SK-N-SH (cell line): ENCODE results near the gene RTCA. TPM values are rescaled to one million over a fixed set of nuclear protein-coding genes. Genes with fewer than 3 reads are reported as not detected.

Source experiments
- CTCF ChIA-PET: fragments of 300-600, 350-600 bp; formaldehyde crosslinking; extraction: SDS; loops from one replicate; lab custom pipeline; 2021; lab: Yijun Ruan, JAX
- POLR2A ChIA-PET: fragments of 350-600 bp; sonication (Branson Sonifier 250); formaldehyde crosslinking; extraction: SDS; loops from one replicate; lab custom pipeline; 2020; ENCODE audit warnings: antibody characterized with exemption, inconsistent platforms; lab: Yijun Ruan, JAX
- DNase-seq: peaks from one replicate; pipeline ENCODE4 v3.0.0; 2012
- H2AFZ ChIP-seq: fragments of 200-600 bp; sonication (generic); 2 replicates; pipeline ENCODE4 v1.8.1; 2016; ENCODE audit warnings: antibody characterized with exemption, mild to moderate bottlenecking, low read depth
- H3F3A ChIP-seq: fragments of 200-600 bp; sonication (generic); replicated peaks from 2 replicates; pipeline ENCODE3; 2016; ENCODE audit warnings: antibody characterized with exemption, mild to moderate bottlenecking; ENCODE audit not compliant: insufficient read depth
- H3K27ac ChIP-seq, 2 experiments: fragments of 200-500 bp in 1 of 2; fragments of 200-600 bp in 1 of 2; sonication (Bioruptor generic) in 1 of 2; sonication (generic), shearing (Covaris generic) in 1 of 2; 2 replicates each; pipeline versions ENCODE4 v1.5.1 to v1.6.1; 2014 to 2016; ENCODE audit warnings: low read depth in 2 of 2, inconsistent platforms in 1 of 2, low read length in 1 of 2, mild to moderate bottlenecking in 1 of 2, mixed read lengths in 1 of 2
- H3K27me3 ChIP-seq: fragments of 200-600 bp; sonication (generic), shearing (Covaris generic); 2 replicates; pipeline ENCODE4 v1.6.1; 2016; ENCODE audit warnings: mixed run types; ENCODE audit not compliant: insufficient read depth
- H3K36me3 ChIP-seq, 2 experiments: fragments of 200-500 bp in 1 of 2; fragments of 200-600 bp in 1 of 2; sonication (Bioruptor generic) in 1 of 2; sonication (generic) in 1 of 2; replicated peaks in 1 of 2; 2 replicates each; pipeline versions ENCODE3 to v1.5.1; 2014 to 2016; ENCODE audit warnings: low read length in 1 of 2, mild to moderate bottlenecking in 1 of 2; ENCODE audit not compliant: insufficient read depth in 2 of 2, control insufficient read depth in 1 of 2
- H3K4me1 ChIP-seq, 2 experiments: fragments of 200-500 bp in 1 of 2; fragments of 200-600 bp in 1 of 2; sonication (Bioruptor generic) in 1 of 2; sonication (generic), shearing (Covaris generic) in 1 of 2; 2 replicates each; pipeline versions ENCODE4 v1.5.1 to v1.6.1; 2014 to 2016; ENCODE audit warnings: low read depth in 1 of 2, low read length in 1 of 2, mixed run types in 1 of 2; ENCODE audit not compliant: insufficient read depth in 2 of 2, control insufficient read depth in 1 of 2
- H3K4me2 ChIP-seq: fragments of 200-600 bp; sonication (generic), shearing (Covaris generic); 2 replicates; pipeline ENCODE4 v1.6.1; 2017; ENCODE audit warnings: mixed run types
- H3K4me3 ChIP-seq, 2 experiments: fragments of 200-500 bp in 1 of 2; fragments of 200-600 bp in 1 of 2; sonication (Bioruptor generic) in 1 of 2; sonication (generic), shearing (Covaris generic) in 1 of 2; 2 replicates each; pipeline versions ENCODE4 v1.5.1 to v1.8.1; 2014 to 2016; ENCODE audit warnings: low read depth in 2 of 2, inconsistent platforms in 1 of 2, low read length in 1 of 2, mild to moderate bottlenecking in 1 of 2, mixed read lengths in 1 of 2, moderate library complexity in 1 of 2
- H3K79me2 ChIP-seq: fragments of 200-600 bp; sonication (generic); 2 replicates; pipeline ENCODE4 v1.8.1; 2017; ENCODE audit warnings: mild to moderate bottlenecking; ENCODE audit not compliant: insufficient read depth
- H3K9ac ChIP-seq: fragments of 200-600 bp; sonication (generic); 2 replicates; pipeline ENCODE4 v1.6.1; 2017; ENCODE audit warnings: mixed run types
- H3K9me2 ChIP-seq: fragments of 200-600 bp; sonication (generic); 2 replicates; pipeline ENCODE4 v1.6.1; 2017; ENCODE audit warnings: mixed run types
- H3K9me3 ChIP-seq: fragments of 200-600 bp; sonication (generic); 2 replicates; pipeline ENCODE4 v1.6.1; 2017; ENCODE audit warnings: mixed run types, mild to moderate bottlenecking, moderate library complexity
- H4K20me1 ChIP-seq: fragments of 200-600 bp; sonication (generic); 2 replicates; pipeline ENCODE4 v1.6.1; 2017; ENCODE audit warnings: mild to moderate bottlenecking, mixed run types; ENCODE audit not compliant: insufficient read depth
- CTCF ChIP-seq: fragments of 200-600 bp; sonication (generic); IDR thresholded peaks from 2 replicates; pipeline ENCODE4 v1.6.1; 2017; ENCODE audit warnings: antibody characterized with exemption, mild to moderate bottlenecking, moderate library complexity
- ELF1 ChIP-seq: IDR thresholded peaks from 2 replicates; pipeline ENCODE4 v1.4.0; 2012
- EP300 ChIP-seq, 2 experiments: IDR thresholded peaks; 2 replicates each; pipeline versions ENCODE4 v1.4.0 to v1.6.1; 2012; ENCODE audit warnings: borderline replicate concordance in 1 of 2, low read depth in 1 of 2, low read length in 1 of 2
- FOSL2 ChIP-seq: IDR thresholded peaks from 2 replicates; pipeline ENCODE4 v1.4.0; 2012; ENCODE audit warnings: low read depth, mild to moderate bottlenecking, moderate library complexity, borderline replicate concordance
- FOXM1 ChIP-seq: IDR thresholded peaks from 2 replicates; pipeline ENCODE4 v1.4.0; 2012; ENCODE audit warnings: low read depth, mild to moderate bottlenecking
- GABPA ChIP-seq: IDR thresholded peaks from 2 replicates; pipeline ENCODE4 v1.4.0; 2012; ENCODE audit warnings: low read depth, mild to moderate bottlenecking
- GATA2 ChIP-seq: sonication (generic); formaldehyde crosslinking; IDR thresholded peaks from 2 replicates; pipeline ENCODE4 v1.5.0; 2020; ENCODE audit warnings: mild to moderate bottlenecking, missing genetic modification reagents
- JUND ChIP-seq: IDR thresholded peaks from 2 replicates; pipeline ENCODE4 v1.4.0; 2012
- MXI1 ChIP-seq: IDR thresholded peaks from 2 replicates; pipeline ENCODE4 v1.6.1; 2012; ENCODE audit warnings: mild to moderate bottlenecking, low read depth, low read length, improper control_type of control experiment
- NRF1 ChIP-seq: IDR thresholded peaks from 2 replicates; pipeline ENCODE4 v1.6.1; 2012; ENCODE audit warnings: low read depth, mild to moderate bottlenecking, low read length
- RAD21 ChIP-seq: IDR thresholded peaks from 2 replicates; pipeline ENCODE4 v1.6.1; 2012; ENCODE audit warnings: mild to moderate bottlenecking, low read length
- RCOR1 ChIP-seq: fragments of 150-350 bp; IDR thresholded peaks from 2 replicates; pipeline ENCODE4 v1.6.1; 2017; ENCODE audit warnings: antibody characterized with exemption, low read length
- RXRA ChIP-seq: IDR thresholded peaks from 2 replicates; pipeline ENCODE4 v1.4.0; 2012; ENCODE audit warnings: low read depth, mild to moderate bottlenecking, borderline replicate concordance
- SIN3A ChIP-seq: IDR thresholded peaks from 2 replicates; pipeline ENCODE4 v1.6.1; 2012; ENCODE audit warnings: low read depth, mild to moderate bottlenecking, low read length, moderate library complexity, borderline replicate concordance
- TAF1 ChIP-seq: IDR thresholded peaks from 2 replicates; pipeline ENCODE4 v1.6.1; 2012; ENCODE audit warnings: low read depth, mild to moderate bottlenecking, low read length, moderate library complexity, borderline replicate concordance
- TEAD4 ChIP-seq: IDR thresholded peaks from 2 replicates; pipeline ENCODE4 v1.4.0; 2012; ENCODE audit warnings: mild to moderate bottlenecking, borderline replicate concordance; ENCODE audit not compliant: insufficient read depth
- USF2 ChIP-seq: fragments of 150-350 bp; IDR thresholded peaks from 2 replicates; pipeline ENCODE4 v1.6.1; 2017; ENCODE audit warnings: antibody characterized with exemption, low read length, low read depth, borderline replicate concordance
- YY1 ChIP-seq: IDR thresholded peaks from 2 replicates; pipeline ENCODE4 v1.4.0; 2012; ENCODE audit warnings: low read depth, mild to moderate bottlenecking
- WGBS: methylation state at CpG from one replicate; pipeline ENCODE4 v1.1.6; 2017; ENCODE audit warnings: low lambda C conversion rate; 5-methylcytosine and 5-hydroxymethylcytosine counted together
- polyA plus RNA-seq, 3 experiments: library from polyadenylated mRNA; depleted of rRNA; stranded (reverse); fragments of >200 nt; gene quantifications; 2 replicates each; pipeline ENCODE4 v1.2.3, GENCODE V29; 2012
- TF ChIP-seq, protein P1 (sequence below): IDR thresholded peaks from 2 replicates; pipeline ENCODE4 v1.4.0; 2012; ENCODE audit warnings: low read depth, borderline replicate concordance
- TF ChIP-seq, protein P2 (sequence below): IDR thresholded peaks from 2 replicates; pipeline ENCODE4 v1.6.1; 2012; ENCODE audit warnings: mild to moderate bottlenecking, low read depth, low read length, moderate library complexity

RTCA gene
- polyA plus RNA-seq, 1 of the 3 experiments (the other 2 are of a cell fraction), result 17.3 TPM

- CTCF ChIA-PET, result interaction anchor here (1.5 kb wide), 1 partner anchor 22 kb away, joined by 3 read pairs; no protein-coding TSS in a partner anchor
- no peak for TF ChIP-seq USF2
- TF ChIP-seq YY1, result no peak
- TF ChIP-seq RAD21, result no peak
- TF ChIP-seq TEAD4, result no peak
- no peak for TF ChIP-seq SIN3A
- POLR2A ChIA-PET, result no interaction called here
Observed at GRCh38 chr1:100300691-100301090, 34.7 kb downstream of the RTCA start.

DNA sequence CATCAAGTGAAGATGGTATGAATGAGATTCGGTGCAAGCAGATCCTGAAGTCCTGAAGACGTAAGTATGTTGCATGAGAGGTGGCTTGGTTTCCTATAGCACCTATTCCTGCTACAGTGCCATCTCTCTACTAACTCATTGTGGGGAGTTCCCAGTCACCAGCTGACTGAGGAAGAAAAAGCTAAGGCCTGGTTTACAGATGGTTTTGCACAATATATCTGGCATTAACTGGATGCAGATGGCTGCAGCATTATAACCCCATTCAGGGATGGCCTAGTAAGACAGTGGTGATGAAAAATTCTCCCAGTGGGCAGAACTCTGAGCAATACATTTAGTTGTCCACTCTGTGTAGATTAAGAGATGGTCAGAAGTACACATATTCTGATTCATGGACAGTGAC lies 36.7 kb downstream of the RTCA start:
- H3K27me3 ChIP-seq, result no peaks in the 10 kb centered on the region
- no peaks in the 10 kb centered on the region for H3K9me3 ChIP-seq
- no peak overlapping the region for H2AFZ ChIP-seq
- no peaks in the 10 kb centered on the region for H3K79me2 ChIP-seq
- no peak overlapping the region for H3K9ac ChIP-seq
- H3K36me3 ChIP-seq, result no peaks in the 10 kb centered on the region
- CTCF ChIA-PET, result no interaction called here
- H3K27ac ChIP-seq, result no peak overlapping the region
- H3K4me2 ChIP-seq, result no peak overlapping the region
- 88% methylated on average over 2 of the region's 2 CpGs for WGBS
- no peaks in the 10 kb centered on the region for H3F3A ChIP-seq
- H4K20me1 ChIP-seq, result no peaks in the 10 kb centered on the region
- POLR2A ChIA-PET, result no interaction called here
- no peaks in the 10 kb centered on the region for H3K4me1 ChIP-seq
- no peak overlapping the region for H3K4me3 ChIP-seq
- no peaks in the 10 kb centered on the region for H3K9me2 ChIP-seq
- DNase-seq, result no peak
- TF ChIP-seq NRF1 (no peak), EP300 (IDR thresholded peaks at IDR 0.05; ENCODE audit: borderline replicate concordance in 1 of 2, low read depth in 1 of 2, low read length in 1 of 2) (no peak), USF2 (no peak), ELF1 (no peak), FOSL2 (no peak), RXRA (no peak), CTCF (no peak), GATA2 (no peak), GABPA (no peak), MXI1 (no peak), FOXM1 (no peak), RCOR1 (no peak), TAF1 (no peak), JUND (no peak), RAD21 (no peak)
- TF ChIP-seq, protein P1, sequence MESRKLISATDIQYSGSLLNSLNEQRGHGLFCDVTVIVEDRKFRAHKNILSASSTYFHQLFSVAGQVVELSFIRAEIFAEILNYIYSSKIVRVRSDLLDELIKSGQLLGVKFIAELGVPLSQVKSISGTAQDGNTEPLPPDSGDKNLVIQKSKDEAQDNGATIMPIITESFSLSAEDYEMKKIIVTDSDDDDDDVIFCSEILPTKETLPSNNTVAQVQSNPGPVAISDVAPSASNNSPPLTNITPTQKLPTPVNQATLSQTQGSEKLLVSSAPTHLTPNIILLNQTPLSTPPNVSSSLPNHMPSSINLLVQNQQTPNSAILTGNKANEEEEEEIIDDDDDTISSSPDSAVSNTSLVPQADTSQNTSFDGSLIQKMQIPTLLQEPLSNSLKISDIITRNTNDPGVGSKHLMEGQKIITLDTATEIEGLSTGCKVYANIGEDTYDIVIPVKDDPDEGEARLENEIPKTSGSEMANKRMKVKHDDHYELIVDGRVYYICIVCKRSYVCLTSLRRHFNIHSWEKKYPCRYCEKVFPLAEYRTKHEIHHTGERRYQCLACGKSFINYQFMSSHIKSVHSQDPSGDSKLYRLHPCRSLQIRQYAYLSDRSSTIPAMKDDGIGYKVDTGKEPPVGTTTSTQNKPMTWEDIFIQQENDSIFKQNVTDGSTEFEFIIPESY, result no peak
- TF ChIP-seq, protein P2, sequence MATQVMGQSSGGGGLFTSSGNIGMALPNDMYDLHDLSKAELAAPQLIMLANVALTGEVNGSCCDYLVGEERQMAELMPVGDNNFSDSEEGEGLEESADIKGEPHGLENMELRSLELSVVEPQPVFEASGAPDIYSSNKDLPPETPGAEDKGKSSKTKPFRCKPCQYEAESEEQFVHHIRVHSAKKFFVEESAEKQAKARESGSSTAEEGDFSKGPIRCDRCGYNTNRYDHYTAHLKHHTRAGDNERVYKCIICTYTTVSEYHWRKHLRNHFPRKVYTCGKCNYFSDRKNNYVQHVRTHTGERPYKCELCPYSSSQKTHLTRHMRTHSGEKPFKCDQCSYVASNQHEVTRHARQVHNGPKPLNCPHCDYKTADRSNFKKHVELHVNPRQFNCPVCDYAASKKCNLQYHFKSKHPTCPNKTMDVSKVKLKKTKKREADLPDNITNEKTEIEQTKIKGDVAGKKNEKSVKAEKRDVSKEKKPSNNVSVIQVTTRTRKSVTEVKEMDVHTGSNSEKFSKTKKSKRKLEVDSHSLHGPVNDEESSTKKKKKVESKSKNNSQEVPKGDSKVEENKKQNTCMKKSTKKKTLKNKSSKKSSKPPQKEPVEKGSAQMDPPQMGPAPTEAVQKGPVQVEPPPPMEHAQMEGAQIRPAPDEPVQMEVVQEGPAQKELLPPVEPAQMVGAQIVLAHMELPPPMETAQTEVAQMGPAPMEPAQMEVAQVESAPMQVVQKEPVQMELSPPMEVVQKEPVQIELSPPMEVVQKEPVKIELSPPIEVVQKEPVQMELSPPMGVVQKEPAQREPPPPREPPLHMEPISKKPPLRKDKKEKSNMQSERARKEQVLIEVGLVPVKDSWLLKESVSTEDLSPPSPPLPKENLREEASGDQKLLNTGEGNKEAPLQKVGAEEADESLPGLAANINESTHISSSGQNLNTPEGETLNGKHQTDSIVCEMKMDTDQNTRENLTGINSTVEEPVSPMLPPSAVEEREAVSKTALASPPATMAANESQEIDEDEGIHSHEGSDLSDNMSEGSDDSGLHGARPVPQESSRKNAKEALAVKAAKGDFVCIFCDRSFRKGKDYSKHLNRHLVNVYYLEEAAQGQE, result no peak

More at GRCh38 chr1:100300691-100301090, 34.7 kb downstream of the RTCA start:
- H3F3A ChIP-seq, result no peaks in the 10 kb centered on the region
- H3K4me1 ChIP-seq, result no peaks in the 10 kb centered on the region
- no peaks in the 10 kb centered on the region for H3K36me3 ChIP-seq
- no peak for DNase-seq
- no peaks in the 10 kb centered on the region for H4K20me1 ChIP-seq
- 87% methylated on average over 5 of the region's 5 CpGs for WGBS
- H3K9me2 ChIP-seq, result no peaks in the 10 kb centered on the region
- H3K27me3 ChIP-seq, result no peaks in the 10 kb centered on the region
- H3K9ac ChIP-seq, result no peak overlapping the region
- H3K4me3 ChIP-seq, result no peak overlapping the region
- H2AFZ ChIP-seq, result no peak overlapping the region
- no peak overlapping the region for H3K4me2 ChIP-seq
- no peaks in the 10 kb centered on the region for H3K9me3 ChIP-seq
- no peaks in the 10 kb centered on the region for H3K79me2 ChIP-seq
- H3K27ac ChIP-seq, result no peak overlapping the region
